ENCODE results near the gene FCN3. TPM values are rescaled to one million over a fixed set of nuclear protein-coding genes. Genes with fewer than 3 reads are reported as not detected.

The FCN3 gene
- total and polyA plus RNA-seq, 9 of the 15 experiments (the other 6 are each of a cell fraction or from before 2014, with no cell fraction given), result 0.49 TPM; not detected in 8

DNA sequence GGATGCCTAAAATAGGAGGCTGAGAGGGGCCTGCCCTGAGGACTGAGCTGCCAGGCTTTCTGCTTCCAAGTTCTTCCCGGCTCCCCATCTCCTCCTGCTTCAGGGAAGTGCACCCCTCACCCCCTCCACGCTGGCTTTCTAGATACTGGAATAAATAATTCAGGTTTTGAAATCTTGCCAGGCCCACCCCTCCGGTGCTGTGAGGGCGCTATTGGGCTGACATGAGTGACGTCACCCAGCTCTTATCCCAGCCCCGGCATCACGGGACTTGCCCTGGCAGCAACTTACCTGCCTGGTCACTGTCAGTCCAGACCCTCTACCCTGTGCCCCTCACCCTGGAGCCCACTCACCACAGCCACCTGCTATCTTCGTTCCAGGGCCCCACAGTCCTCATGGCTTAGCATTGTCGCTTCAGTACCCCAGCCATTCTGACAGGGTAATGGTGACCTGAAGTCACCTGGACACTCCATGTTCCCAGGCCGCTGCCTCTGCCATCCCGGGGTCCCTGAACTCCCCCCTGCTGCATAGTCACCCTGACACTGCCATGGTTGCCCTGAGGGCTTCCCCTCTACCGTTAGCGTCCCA, 17.0 kb upstream of the FCN3 start (continued):
- TF ChIP-seq, protein P1, sequence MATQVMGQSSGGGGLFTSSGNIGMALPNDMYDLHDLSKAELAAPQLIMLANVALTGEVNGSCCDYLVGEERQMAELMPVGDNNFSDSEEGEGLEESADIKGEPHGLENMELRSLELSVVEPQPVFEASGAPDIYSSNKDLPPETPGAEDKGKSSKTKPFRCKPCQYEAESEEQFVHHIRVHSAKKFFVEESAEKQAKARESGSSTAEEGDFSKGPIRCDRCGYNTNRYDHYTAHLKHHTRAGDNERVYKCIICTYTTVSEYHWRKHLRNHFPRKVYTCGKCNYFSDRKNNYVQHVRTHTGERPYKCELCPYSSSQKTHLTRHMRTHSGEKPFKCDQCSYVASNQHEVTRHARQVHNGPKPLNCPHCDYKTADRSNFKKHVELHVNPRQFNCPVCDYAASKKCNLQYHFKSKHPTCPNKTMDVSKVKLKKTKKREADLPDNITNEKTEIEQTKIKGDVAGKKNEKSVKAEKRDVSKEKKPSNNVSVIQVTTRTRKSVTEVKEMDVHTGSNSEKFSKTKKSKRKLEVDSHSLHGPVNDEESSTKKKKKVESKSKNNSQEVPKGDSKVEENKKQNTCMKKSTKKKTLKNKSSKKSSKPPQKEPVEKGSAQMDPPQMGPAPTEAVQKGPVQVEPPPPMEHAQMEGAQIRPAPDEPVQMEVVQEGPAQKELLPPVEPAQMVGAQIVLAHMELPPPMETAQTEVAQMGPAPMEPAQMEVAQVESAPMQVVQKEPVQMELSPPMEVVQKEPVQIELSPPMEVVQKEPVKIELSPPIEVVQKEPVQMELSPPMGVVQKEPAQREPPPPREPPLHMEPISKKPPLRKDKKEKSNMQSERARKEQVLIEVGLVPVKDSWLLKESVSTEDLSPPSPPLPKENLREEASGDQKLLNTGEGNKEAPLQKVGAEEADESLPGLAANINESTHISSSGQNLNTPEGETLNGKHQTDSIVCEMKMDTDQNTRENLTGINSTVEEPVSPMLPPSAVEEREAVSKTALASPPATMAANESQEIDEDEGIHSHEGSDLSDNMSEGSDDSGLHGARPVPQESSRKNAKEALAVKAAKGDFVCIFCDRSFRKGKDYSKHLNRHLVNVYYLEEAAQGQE (IDR thresholded peaks at IDR 0.05; ENCODE audit: borderline replicate concordance), result no peak
- TF ChIP-seq, protein P1 (CRISPR knock-in tag; IDR thresholded peaks at IDR 0.05; ENCODE audit: low read depth), result no peak
- TF ChIP-seq ZNF766 (CRISPR knock-in tag; conservative IDR thresholded peaks at IDR 0.05) (no peak), TAF7 (tag; IDR thresholded peaks at IDR 0.05) (no peak), HNRNPL (IDR thresholded peaks at IDR 0.05; ENCODE audit: low read depth, low read length) (no peak), MEIS2 (IDR thresholded peaks at IDR 0.05; ENCODE audit: partially characterized antibody) (no peak), L3MBTL2 (IDR thresholded peaks at IDR 0.05) (no peak), EWSR1 (IDR thresholded peaks at IDR 0.05; ENCODE audit: borderline replicate concordance, low read depth, partially characterized antibody) (no peak), CBFA2T2 (conservative IDR thresholded peaks at IDR 0.05) (no peak), GTF2E2 (tag; IDR thresholded peaks at IDR 0.05) (no peak), GTF3C2 (IDR thresholded peaks at IDR 0.05; ENCODE audit: borderline replicate concordance, extremely low read depth, insufficient read length) (no peak), MCM5 (IDR thresholded peaks at IDR 0.05; ENCODE audit: low read depth) (no peak), ZNF395 (CRISPR knock-in tag; IDR thresholded peaks at IDR 0.05) (0 out of 2 replicates have a peak, but pooled peaks have one; percentile 59), POLR2B (IDR thresholded peaks at IDR 0.05; ENCODE audit: low read depth, partially characterized antibody) (no peak), ZNF354B (CRISPR knock-in tag; IDR thresholded peaks at IDR 0.05) (no peak), CTBP1 (IDR thresholded peaks at IDR 0.05; ENCODE audit: borderline replicate concordance) (no peak)
